Right renal pelvis (tissue), 4 donors: ENCODE results near the gene RBM17. TPM values are rescaled to one million over a fixed set of nuclear protein-coding genes. Genes with fewer than 3 reads are reported as not detected.
"Not testable (repeated sequence)": the region's sequence is repeated elsewhere in the genome, so short reads cannot be mapped to it uniquely, and the experiment has no call there.

Source experiments
- DNase-seq, 4 donors: peaks; one replicate each; pipeline ENCODE4 v3.0.0-alpha.2; 2013; ENCODE audit warnings: low read depth in 4 of 4, low spot score in 3 of 4, missing footprints in 1 of 4
- polyA plus RNA-seq, 4 donors: library from polyadenylated mRNA; unstranded; fragments of 120-200 nt; gene quantifications; one replicate each; pipeline ENCODE4 v1.2.1, GENCODE V29; 2013; ENCODE audit not compliant: insufficient read length in 4 of 4

The RBM17 gene
- polyA plus RNA-seq, 4 donors: 134 to 158 (median 138) TPM

- no peak for DNase-seq
Measured at GRCh38 chr10:6055929-6056328, 32.9 kb upstream of the RBM17 start.

DNA sequence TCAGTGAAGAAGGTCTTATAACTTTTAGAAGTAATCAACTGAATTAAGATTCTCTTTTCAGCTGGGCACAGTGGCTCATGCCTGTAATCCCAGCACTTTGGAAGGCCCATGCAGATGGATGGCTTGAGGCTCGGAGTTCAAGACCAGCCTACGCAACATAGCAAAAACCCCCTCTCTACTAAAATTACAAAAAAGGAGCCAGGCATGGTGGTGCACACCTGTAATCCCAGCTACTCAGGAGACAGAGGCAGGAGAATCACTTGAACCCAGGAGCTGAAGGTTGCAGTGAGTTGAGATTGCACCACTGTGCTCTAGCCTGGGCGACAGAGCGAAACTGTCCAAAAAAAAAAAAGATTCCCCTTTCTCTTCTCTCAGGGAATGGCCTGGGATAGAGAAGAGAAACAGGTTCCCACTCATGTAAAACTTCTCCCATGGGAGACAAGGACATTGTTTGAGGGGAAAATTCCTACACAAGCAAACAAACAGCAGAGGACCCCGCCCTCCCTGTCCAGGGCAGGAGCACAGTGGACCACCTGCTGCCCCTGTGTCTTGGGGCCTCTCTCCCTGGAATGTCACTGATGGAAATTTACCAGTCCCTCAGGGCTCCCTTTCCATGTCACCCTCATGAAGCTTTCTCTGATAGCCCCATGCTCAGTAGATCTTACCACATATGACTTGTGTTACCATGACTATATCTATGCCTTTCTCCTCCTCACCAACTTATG is 32.3 kb upstream of the RBM17 start:
- no peak for DNase-seq

DNA sequence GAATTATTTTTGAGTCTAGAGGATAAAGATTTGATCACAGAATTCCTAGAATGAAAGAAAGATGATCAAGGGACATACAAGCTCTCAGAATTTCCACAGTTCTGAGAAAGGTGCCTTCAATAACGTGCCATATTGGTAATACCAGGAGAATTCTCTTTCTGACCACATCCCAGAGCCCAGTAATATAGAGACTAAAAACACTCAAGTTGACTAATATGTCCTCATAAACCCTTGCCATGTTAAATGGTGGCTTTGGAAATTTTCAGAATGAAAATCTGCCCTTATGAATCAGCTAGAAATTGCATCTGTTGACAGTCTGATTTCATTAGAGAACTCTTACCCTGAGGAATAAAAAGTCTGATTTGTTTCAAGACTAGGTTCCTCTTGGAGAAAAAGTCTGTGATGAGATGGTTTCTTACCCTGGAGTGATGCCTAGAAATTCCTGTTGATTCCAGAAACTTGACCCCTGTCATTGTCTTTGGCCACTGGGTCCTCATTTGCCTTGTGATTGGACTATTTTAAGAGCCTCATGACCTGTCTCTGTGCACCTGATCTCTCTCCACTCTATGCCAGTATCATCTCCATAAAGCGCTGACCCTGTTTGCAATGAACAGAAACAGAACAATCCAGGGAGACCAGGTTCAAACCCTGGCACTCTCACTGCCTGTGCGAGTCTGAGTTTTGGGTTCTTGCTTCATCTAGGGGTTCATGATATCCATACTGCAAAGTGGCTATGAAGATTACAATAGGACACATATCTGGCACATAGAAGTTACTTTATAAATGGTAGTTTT is 30.0 kb upstream of the RBM17 start:
- DNase-seq: no peak

DNA sequence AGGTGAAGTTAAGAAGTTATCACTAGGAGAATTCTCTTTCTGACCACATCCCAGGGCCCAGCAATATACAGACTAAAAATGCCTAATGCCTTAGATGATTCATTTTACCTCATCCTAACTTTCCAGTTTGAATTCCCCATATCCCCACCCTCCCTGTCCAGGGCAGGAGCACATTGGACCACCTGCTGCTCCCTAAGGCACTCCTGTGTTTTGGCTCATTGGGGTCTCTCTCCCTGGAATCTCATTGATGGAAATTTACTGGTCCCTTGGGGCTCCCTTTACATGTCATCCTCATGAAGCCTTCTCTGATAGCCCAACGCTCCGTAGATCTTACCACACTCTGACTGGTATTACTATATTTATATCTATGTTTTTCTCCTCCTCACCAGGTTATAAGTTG is 29.3 kb upstream of the RBM17 start:
- no peak for DNase-seq

GRCh38 chr10:6061056-6061455 is 27.8 kb upstream of the RBM17 start:
- no peak for DNase-seq

DNA sequence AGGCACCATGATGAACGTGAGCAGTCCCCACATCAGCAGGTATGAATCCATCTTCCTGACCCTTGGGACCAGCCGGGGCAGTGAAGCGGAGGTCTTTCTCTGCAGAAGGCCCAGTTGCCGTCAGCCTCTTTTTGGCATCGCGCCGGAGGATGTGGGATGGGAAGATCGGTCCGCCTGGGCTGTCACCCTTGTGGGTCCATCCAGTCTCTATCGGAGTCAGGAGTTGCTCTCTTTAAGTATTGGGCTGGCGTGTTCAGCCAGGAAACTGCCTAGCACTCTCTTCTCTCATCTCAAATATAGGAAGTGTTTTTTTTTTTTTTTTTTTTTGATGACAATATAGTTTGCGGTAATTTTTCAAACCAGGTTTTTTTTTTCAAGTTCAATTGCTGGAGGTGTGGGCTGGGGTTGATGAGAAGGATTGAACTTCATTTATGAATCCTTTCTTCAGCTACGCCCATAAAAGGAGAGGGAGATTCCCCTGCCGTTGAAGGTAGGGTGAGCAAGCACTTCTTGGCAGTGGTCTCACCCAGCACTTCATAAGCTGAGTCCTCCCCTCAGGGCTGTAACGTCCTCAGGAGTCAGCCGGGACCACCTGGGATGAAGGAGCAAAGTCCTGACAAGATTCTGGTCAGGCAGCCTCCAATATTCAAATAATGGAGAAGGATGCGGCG is 26.6 kb upstream of the RBM17 start, which contains the start of gene IL2RA:
Gene IL2RA, minus strand, starts transcription at position 267 of the 671 bp plus-strand sequence. Its CDS starts 216 bp downstream, at position 51.
- no peak for DNase-seq

DNA sequence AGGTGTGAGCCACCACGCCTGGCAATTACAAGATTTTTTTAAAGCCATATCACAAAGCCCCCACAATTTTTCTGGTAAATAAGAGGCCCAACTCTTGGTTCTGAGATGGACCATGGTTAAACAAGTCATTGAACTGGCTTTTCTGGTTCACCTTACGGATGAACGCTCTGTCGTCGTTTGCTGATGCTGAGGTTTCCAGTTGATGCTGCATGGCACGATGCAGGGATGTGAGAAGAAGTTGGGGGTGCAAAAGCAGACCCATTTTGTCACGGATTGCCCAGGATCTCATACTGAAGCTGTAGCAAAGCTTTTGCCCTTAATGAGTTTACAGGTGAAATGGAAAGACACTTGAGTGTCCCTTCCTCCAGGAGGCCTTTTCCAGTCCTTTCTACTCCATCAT is 24.7 kb upstream of the RBM17 start:
- no peak for DNase-seq

DNA sequence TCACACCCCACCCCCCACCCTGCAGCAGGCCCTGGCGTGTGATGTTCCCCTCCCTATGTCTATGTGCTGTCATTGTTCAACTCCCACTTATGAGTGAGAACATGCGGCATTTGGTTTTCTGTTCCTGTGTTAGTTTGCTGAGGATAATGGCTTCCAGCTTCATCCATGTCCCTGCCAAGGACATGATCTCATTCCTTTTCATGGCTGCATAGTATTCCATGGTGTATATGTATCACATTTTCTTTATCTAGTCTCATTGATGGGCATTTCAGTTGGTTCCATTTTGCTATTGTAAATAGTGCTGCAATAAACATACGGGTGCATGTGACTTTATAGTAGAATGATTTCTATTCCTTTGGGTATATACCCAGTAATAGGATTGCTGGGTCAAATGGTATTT is 24.1 kb upstream of the RBM17 start:
- not testable (repeated sequence) for DNase-seq

GRCh38 chr10:6065406-6065805 is 23.4 kb upstream of the RBM17 start:
- no peak for DNase-seq

DNA sequence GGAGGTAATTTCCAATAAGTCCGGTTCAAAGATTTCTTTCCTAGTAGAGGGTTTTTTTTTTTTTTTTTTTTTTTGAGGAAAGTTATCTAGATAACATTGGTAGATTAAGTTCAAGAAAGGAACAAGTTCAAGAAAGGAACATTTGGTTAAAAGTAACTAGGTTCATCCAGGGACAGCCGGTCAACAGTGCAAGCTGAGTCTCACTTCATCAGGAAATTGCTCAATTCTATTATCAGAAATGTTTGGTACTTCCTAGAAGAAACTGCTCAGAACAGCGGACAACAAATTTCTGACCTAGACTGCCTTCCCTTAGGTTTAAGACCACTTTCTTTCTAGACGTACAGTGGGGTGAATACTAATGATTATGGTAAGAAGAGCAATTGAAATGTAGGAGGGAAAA is 23.0 kb upstream of the RBM17 start:
- no peak for DNase-seq

- DNase-seq: no peak
Measured at GRCh38 chr10:6067457-6067856, 21.4 kb upstream of the RBM17 start.

GRCh38 chr10:6068006-6068405 is 20.8 kb upstream of the RBM17 start:
- DNase-seq: no peak

DNA sequence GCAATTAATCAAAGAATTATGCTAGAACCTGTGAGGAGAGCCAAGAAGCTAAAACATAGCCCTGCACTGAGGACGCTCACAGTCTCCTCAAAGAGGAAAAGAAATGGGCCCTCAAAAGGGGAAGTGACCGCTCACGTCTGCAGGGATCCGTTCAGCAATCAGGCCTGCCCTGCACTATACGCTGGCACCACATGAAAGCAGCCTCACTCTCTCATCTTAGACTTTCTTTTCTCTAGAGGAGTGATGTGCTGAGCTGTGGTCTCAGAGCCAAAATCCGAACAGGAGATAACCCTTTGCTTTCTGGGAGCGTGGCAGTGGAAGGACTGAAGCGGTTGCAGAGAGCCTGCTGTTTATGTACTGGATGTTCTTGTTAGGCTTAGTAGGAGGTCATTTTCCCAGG is 20.4 kb upstream of the RBM17 start:
- DNase-seq: no peak

DNA sequence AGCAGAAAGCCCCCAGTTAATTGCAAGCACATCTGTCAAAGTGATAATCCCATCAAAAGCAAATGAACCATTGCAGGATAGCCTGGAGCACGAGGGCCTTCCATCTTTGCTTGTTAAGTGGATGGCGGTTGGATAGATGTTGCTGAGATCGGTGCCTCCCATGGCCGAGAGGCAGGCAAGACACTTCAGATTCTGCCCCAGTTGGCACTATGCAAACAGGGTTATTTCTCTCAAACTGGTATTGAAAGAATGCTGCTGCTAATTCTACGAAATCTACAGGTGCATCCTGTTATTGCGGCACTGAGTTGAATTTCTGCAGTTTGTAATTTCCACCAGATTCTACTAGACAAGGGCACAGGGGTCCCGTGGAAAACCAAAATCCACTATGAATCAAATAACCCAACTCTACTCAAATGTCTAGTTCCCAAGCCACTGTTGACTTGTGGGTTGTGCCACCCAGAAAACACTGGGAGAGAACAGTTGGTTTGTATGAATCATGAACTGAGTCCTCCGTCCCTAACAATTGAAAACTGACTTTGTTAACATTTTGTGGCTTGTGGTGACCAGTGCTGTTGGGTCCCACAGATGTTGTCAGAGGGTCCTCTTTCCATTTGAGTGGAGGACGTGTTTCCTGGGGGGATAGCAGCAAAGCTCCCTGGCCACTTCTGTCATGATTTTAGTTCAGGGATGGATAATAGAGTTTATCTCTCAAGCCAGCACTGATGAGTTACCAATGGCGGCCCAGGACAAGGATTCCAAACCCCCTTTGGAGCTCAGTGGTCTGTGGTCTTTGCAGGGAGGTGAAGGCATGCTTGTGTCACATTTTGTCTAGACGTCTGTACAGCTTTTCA is 19.5 kb upstream of the RBM17 start:
- DNase-seq: no peak

DNA sequence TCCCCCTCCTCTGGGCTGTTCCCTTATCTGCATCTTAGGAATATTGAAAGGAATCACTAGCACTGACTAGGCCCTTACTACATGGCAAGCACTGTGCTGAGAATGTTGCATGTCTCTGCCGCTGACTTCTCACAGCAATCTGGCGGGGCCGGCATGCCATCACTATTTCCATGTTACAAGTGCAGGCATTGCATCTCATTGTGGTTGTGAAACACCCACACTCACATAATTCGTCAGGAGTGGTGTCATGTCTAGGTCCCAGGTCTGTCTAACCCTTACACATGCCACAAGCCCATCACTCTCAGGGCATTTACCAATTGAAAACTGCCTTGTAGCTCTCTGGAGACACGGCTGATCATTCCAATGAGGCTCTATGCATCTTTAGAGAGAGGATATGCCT is 18.2 kb upstream of the RBM17 start:
- DNase-seq: no peak

GRCh38 chr10:6071181-6072175 is 17.4 kb upstream of the RBM17 start:
- no peak for DNase-seq

GRCh38 chr10:6072215-6072934 is 16.5 kb upstream of the RBM17 start:
- no peak for DNase-seq

- no peak for DNase-seq
Measured at GRCh38 chr10:6074489-6075301, 14.1 kb upstream of the RBM17 start.
